WERI-Rb-1 (cell line): ENCODE results near the gene CCDC57.
"Not testable (repeated sequence)": the region's sequence is repeated elsewhere in the genome, so short reads cannot be mapped to it uniquely, and the experiment has no call there.

ENCODE experiments used
- DNase-seq: peaks from one replicate; pipeline ENCODE4 v3.0.0-alpha.2; 2020
- H3K27ac ChIP-seq: fragments of 250-450 bp; sonication (Bioruptor Pico); 2 replicates; pipeline ENCODE4 v1.5.1; 2020; ENCODE audit warnings: mild to moderate bottlenecking, moderate library complexity
- H3K27me3 ChIP-seq: fragments of 250-450 bp; sonication (Bioruptor Pico); 2 replicates; pipeline ENCODE4 v1.5.1; 2021; ENCODE audit warnings: mild to moderate bottlenecking, low read depth, moderate library complexity; ENCODE audit not compliant: insufficient read depth, severe bottlenecking
- H3K36me3 ChIP-seq: fragments of 250-450 bp; sonication (Bioruptor Pico); 2 replicates; pipeline ENCODE4 v1.5.1; 2020; ENCODE audit warnings: mild to moderate bottlenecking, moderate library complexity
- H3K4me3 ChIP-seq: 2 replicates; pipeline ENCODE4 v1.5.1; 2011; ENCODE audit warnings: low read depth, mild to moderate bottlenecking, control low read depth, low read length
- H3K9me3 ChIP-seq: fragments of 250-450 bp; sonication (Bioruptor Pico); 2 replicates; pipeline ENCODE4 v1.5.1; 2021; ENCODE audit warnings: mild to moderate bottlenecking, moderate library complexity; ENCODE audit not compliant: severe bottlenecking
- TF ChIP-seq, protein P1 (sequence below): IDR thresholded peaks from 2 replicates; pipeline ENCODE4 v1.5.1; 2011; ENCODE audit warnings: low read depth, mild to moderate bottlenecking, control low read depth, inconsistent platforms, low read length

CCDC57 gene, protein sequence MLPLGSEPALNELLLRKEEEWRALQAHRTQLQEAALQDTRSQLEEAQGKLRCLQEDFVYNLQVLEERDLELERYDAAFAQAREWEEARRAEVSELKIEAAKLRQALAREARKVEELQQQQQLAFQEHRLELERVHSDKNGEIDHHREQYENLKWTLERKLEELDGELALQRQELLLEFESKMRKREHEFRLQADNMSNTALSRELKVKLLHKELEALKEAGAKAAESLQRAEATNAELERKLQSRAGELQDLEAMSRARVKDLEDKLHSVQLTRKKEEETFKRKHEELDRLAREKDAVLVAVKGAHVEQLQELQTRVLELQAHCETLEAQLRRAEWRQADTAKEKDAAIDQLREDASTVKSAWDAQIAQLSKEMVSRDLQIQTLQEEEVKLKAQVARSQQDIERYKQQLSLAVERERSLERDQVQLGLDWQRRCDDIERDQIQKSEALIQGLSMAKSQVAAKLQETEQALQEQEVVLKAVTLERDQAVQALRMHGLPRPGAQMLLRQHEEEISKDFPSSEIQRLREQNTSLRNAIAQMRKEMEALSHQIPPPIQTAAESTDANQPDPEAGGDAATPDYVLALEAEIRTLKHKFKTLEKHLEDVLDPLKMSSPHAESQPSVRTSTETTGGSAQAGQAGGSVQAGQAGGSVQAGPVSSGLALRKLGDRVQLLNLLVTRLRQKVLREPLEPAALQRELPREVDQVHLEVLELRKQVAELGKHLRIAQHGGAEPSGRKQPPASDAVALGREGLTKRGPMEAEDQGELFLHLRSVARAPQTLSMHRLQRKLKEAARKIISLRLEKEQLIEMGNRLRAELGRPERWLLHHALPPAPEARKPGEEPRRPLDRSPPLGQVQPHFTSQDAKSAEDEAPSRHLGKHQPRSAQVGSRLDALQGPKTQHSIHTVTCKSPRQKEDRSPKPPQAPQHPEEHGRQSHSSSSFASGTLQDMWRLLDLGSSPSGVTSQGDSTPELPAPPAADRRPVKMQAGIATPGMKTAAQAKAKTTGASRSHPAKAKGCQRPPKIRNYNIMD

DNA sequence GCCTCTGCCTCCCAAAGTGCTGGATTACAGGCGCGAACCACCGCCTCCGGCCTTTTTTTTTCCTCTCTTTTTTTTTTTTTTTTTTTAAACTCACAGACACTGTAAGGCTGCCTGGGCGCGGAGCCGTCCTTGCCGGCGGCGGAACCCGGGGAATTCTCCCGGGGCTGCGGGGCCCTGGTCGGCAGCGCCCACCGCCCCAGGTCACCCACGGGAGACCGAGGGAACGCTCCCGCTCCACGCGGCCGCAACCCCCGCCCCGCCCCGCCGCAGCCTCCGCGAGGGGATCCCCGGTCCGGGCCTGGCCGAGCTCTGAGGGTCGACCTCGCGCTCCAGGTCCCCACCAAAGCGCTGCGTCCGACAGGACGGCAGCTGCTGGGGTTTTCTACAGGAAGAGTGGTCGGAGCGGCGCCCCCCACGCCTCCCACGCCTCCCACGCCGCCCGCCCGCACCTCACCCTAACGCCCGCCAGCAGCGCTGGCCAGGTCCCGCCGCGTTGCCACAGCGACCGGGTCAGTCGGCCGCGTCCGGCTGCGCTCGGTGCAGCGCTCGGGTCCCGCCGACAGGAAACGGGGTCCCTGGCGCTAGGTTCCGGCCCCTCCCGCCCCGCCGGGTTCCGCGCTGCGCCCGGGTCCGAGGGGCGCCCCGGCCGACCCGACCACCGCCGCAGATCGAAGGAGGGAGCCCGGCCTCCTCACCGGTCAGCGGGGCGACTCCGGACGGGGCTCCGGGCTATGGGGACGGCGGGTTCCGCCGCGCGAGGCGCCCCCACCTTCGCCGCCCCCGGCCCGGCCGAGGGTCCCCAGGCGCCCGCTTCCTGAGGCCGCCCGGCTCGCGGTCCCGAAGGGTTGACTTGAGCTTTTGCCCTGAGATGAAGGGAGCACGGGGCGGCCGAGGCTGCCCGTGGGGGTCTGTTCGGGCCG, at the start of gene CCDC57:
CCDC57 (minus strand) TSS at position 512 of the 920 bp plus-strand sequence. CDS start 10,898 bp downstream, outside the sequence.
- H3K27ac ChIP-seq: peak within 1 kb of the TSS; percentile 89
- DNase-seq: peak; percentile 90
- H3K27me3 ChIP-seq: no peaks in the 10 kb centered on the region
- H3K36me3 ChIP-seq: peaks cover 9% of the 10 kb centered on the region
- no peaks in the 10 kb centered on the region for H3K9me3 ChIP-seq
- peak within 1 kb of the TSS; percentile 79 for H3K4me3 ChIP-seq
- TF ChIP-seq, protein P1, sequence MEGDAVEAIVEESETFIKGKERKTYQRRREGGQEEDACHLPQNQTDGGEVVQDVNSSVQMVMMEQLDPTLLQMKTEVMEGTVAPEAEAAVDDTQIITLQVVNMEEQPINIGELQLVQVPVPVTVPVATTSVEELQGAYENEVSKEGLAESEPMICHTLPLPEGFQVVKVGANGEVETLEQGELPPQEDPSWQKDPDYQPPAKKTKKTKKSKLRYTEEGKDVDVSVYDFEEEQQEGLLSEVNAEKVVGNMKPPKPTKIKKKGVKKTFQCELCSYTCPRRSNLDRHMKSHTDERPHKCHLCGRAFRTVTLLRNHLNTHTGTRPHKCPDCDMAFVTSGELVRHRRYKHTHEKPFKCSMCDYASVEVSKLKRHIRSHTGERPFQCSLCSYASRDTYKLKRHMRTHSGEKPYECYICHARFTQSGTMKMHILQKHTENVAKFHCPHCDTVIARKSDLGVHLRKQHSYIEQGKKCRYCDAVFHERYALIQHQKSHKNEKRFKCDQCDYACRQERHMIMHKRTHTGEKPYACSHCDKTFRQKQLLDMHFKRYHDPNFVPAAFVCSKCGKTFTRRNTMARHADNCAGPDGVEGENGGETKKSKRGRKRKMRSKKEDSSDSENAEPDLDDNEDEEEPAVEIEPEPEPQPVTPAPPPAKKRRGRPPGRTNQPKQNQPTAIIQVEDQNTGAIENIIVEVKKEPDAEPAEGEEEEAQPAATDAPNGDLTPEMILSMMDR: no peak

DNA sequence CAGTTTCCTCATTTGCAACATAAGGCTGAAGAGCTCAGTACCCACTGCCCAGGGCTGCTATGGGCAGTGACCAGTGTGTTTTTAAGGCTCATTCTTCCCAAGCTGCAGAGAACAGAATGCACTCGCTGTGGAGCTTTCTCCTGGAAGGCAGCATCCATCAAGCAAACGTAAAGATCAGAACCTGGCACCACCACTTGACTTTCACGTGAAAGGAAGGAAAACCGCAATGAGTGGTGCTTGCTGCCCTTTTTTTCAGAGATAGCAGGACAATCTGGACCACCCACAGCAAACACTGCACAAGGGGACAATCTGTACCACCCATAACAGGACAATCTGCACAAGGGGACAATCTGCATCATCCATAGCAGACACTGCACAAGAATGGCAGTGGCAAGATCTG, 49.7 kb upstream of the CCDC57 start:
- DNase-seq: no peak
- Histone ChIP-seq H3K9me3 (peaks cover 3% of the 10 kb centered on the region), H3K4me3 (no peak overlapping the region), H3K36me3 (peaks cover 86% of the 10 kb centered on the region), H3K27me3 (no peaks in the 10 kb centered on the region), H3K27ac (no peak overlapping the region)
- TF ChIP-seq, protein P1: no peak

DNA sequence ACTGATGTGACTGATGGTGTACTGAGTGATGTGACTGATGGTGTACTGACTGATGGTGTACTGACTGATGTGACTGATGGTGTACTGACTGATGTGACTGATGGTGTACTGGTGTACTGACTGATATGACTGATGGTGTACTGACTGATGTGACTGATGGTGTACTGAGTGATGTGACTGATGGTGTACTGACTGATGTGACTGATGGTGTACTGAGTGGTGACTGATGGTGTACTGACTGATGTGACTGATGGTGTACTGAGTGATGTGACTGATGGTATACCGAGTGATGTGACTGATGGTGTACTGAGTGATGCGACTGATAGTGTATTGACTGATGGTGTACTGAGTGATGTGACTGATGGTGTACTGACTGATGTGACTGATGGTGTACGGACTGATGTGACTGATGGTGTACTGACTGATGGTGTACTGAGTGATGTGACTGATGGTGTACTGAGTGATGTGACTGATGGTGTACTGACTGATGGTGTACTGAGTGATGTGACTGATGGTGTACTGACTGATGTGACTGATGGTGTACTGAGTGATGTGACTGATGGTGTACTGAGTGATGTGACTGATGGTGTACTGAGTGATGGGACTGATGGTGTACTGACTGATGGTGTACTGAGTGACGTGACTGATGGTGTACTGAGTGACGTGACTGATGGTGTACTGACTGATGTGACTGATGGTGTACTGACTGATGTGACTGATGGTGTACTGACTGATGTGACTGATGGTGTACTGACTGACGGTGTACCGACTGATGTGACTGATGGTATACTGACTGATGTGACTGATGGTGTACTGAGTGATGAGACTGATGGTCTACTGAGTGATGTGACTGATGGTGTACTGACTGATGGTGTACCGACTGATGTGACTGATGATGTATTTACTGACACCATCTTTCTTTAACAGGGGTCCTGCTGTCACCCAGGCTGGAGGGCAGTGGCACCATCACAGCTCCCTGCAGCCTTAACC, 47.6 kb upstream of the CCDC57 start:
- not testable (repeated sequence) for DNase-seq, H3K27ac ChIP-seq, H3K4me3 ChIP-seq, H3K27me3 ChIP-seq, H3K9me3 ChIP-seq
- H3K36me3 ChIP-seq: peaks cover 86% of the 10 kb centered on the region

DNA sequence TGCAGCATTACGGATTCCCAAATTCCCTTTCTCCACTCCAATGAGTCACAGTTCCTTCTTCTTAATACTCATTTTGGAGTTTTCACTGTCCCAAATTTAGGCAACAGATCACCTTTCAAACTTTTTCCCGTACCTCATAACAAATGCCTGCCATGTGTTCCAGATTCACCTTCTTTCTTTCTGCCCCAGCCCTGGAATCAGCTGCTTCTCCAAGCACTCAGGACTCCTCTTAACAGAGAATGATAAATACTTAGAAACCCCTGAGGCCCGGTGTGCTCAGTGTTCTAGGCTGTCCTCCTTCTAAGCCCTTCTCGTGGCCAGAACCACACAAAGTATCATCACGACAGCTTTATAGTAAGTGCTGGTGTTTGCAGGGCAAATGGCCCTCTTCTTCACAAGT, 45.9 kb upstream of the CCDC57 start:
- DNase-seq: no peak
- no peak overlapping the region for H3K27ac ChIP-seq
- no peaks in the 10 kb centered on the region for H3K27me3 ChIP-seq
- TF ChIP-seq, protein P1: no peak
- H3K36me3 ChIP-seq: peaks cover 71% of the 10 kb centered on the region
- peaks cover 6% of the 10 kb centered on the region for H3K9me3 ChIP-seq
- H3K4me3 ChIP-seq: no peak overlapping the region

DNA sequence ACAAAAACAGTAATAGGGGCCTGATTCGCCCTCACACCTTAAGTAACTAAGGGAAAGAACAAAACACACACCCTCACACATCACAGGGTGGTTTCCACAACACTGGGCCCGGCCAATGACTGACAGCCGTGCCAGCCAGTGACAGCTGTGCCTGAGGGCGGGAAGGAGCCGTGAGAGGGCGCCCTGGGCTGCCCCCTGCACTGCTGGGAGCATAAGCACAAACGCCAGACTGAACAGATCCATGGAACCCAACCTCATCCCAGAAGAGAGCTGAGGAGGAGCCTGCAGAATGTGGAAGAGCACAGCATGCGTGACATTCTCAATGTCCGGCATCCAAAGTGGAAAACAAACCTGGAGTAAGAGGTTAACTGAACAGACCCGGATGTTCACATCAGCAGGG, 44.8 kb upstream of the CCDC57 start:
- DNase-seq: peak; percentile 94
- peaks cover 71% of the 10 kb centered on the region for H3K36me3 ChIP-seq

More for the DNA sequence above, 44.8 kb upstream of the CCDC57 start:
- Histone ChIP-seq H3K27me3 (no peaks in the 10 kb centered on the region), H3K9me3 (peaks cover 6% of the 10 kb centered on the region), H3K4me3 (no peak overlapping the region), H3K27ac (peak overlapping the region; percentile 5; the same call in 1 of the 2 replicates)
- TF ChIP-seq, protein P1: peak; percentile 32; the same call in 1 of the 2 replicates
